Measurements from ENCODE around the gene CERS6.

GRCh38 chr2:168434146-168434545 is 21.9 kb upstream of the CERS6 start:
- TF ChIP-seq GATA2 (IDR thresholded peaks at IDR 0.05; ENCODE audit: low read depth, low read length), result peak; percentile 95
- TF ChIP-seq GATA3 (IDR thresholded peaks at IDR 0.05; ENCODE audit: low read depth, low read length), result peak; percentile 96
